Measurements from ENCODE around the gene FAM131C. TPM values are rescaled to one million over a fixed set of nuclear protein-coding genes. Genes with fewer than 3 reads are reported as not detected.

FAM131C gene
- total RNA-seq, 1 donor from 2014 or later: 0.68 TPM

GRCh38 chr1:16011936-16012589 lies 61.4 kb downstream of the FAM131C start:
- peaks cover 9% of the 10 kb centered on the region for H3K27me3 Mint-ChIP-seq (ENCODE audit: low read depth)
- no peak for TF ChIP-seq CTCF (conservative IDR thresholded peaks at IDR 0.05)
- no peaks in the 10 kb centered on the region for H3K36me3 Mint-ChIP-seq (ENCODE audit: low read depth)
- H3K4me1 Mint-ChIP-seq: peaks cover 16% of the 10 kb centered on the region
- no peak overlapping the region for H3K4me3 Mint-ChIP-seq
- no peaks in the 10 kb centered on the region for H3K9me3 Mint-ChIP-seq
- no peak for DNase-seq (ENCODE audit: low read depth, low spot score)
- no peak overlapping the region for H3K27ac Mint-ChIP-seq (ENCODE audit: unreplicated experiment)

GRCh38 chr1:16010837-16011236 lies 62.6 kb downstream of the FAM131C start:
- no peak for TF ChIP-seq CTCF (conservative IDR thresholded peaks at IDR 0.05)
- Mint-ChIP-seq H3K4me1 (peaks cover 16% of the 10 kb centered on the region), H3K9me3 (no peaks in the 10 kb centered on the region), H3K36me3 (ENCODE audit: low read depth) (no peaks in the 10 kb centered on the region), H3K27me3 (ENCODE audit: low read depth) (peaks cover 9% of the 10 kb centered on the region), H3K4me3 (no peak overlapping the region), H3K27ac (ENCODE audit: unreplicated experiment) (no peak overlapping the region)
- DNase-seq (ENCODE audit: low read depth, low spot score): no peak

GRCh38 chr1:16009678-16010077 lies 63.8 kb downstream of the FAM131C start:
- H3K4me3 Mint-ChIP-seq: no peak overlapping the region
- DNase-seq (ENCODE audit: low read depth, low spot score): no peak
- no peak overlapping the region for H3K27ac Mint-ChIP-seq (ENCODE audit: unreplicated experiment)
- peaks cover 11% of the 10 kb centered on the region for H3K4me1 Mint-ChIP-seq
- no peaks in the 10 kb centered on the region for H3K9me3 Mint-ChIP-seq
- no peak for TF ChIP-seq CTCF (conservative IDR thresholded peaks at IDR 0.05)
- H3K27me3 Mint-ChIP-seq (ENCODE audit: low read depth): peaks cover 9% of the 10 kb centered on the region
- no peaks in the 10 kb centered on the region for H3K36me3 Mint-ChIP-seq (ENCODE audit: low read depth)

GRCh38 chr1:16009030-16009460 lies 64.4 kb downstream of the FAM131C start:
- Mint-ChIP-seq H3K27me3 (ENCODE audit: low read depth) (peaks cover 8% of the 10 kb centered on the region), H3K36me3 (ENCODE audit: low read depth) (no peaks in the 10 kb centered on the region), H3K4me3 (no peak overlapping the region), H3K4me1 (peaks cover 4% of the 10 kb centered on the region), H3K9me3 (no peaks in the 10 kb centered on the region), H3K27ac (ENCODE audit: unreplicated experiment) (no peak overlapping the region)
- peak; percentile 96 for DNase-seq (ENCODE audit: low read depth, low spot score)
- TF ChIP-seq CTCF (conservative IDR thresholded peaks at IDR 0.05): peak; percentile 99

Other genes with a start within 250 kb of the FAM131C start
- gene SPEN, start 225.9 kb downstream of the FAM131C start, total RNA-seq: 66.5 and 69.4 TPM in 2 replicates
- gene ZBTB17, start 97.5 kb downstream of the FAM131C start, total RNA-seq: 46.1 and 51.5 TPM in 2 replicates
- not detected in 2 replicates for gene SRARP, start 69.4 kb downstream of the FAM131C start, total RNA-seq
- not detected in 2 replicates for gene HSPB7, start 55.6 kb downstream of the FAM131C start, total RNA-seq
- gene CLCNKA, start 51.6 kb downstream of the FAM131C start, total RNA-seq: not detected in 2 replicates
- gene CLCNKB, start 29.9 kb downstream of the FAM131C start, total RNA-seq: 0.30 TPM in 2 replicates
- 21.7 and 25.0 TPM in 2 replicates for gene EPHA2, start 82.4 kb upstream of the FAM131C start, total RNA-seq
- gene ARHGEF19, start 139.0 kb upstream of the FAM131C start, total RNA-seq: 7.7 and 9.0 TPM in 2 replicates
- 11.4 and 11.8 TPM in 2 replicates for gene CPLANE2, start 163.5 kb upstream of the FAM131C start, total RNA-seq